ENCODE measurements around the gene ALB.

The ALB gene

GRCh38 chr4:73396993-73397972 lies 6.8 kb upstream of the ALB start:
- Mint-ChIP-seq H3K27ac (no peak overlapping the region), H3K9me3 (no peaks in the 10 kb centered on the region), H3K4me1 (no peaks in the 10 kb centered on the region), H3K4me3 (no peak overlapping the region), H3K36me3 (no peaks in the 10 kb centered on the region)
- ATAC-seq = no peak
- no peak for DNase-seq (ENCODE audit: low spot score in 2 of 2)

GRCh38 chr4:73401412-73401811 lies 2.7 kb upstream of the ALB start:
- Mint-ChIP-seq H3K27ac (no peak overlapping the region), H3K4me1 (no peaks in the 10 kb centered on the region), H3K4me3 (no peak overlapping the region), H3K36me3 (no peaks in the 10 kb centered on the region), H3K9me3 (no peaks in the 10 kb centered on the region)
- ATAC-seq = no peak
- no peak for DNase-seq (ENCODE audit: low spot score in 2 of 2)

- H3K9me3 Mint-ChIP-seq = no peaks in the 10 kb centered on the region
- DNase-seq (ENCODE audit: low spot score in 2 of 2) (no peak), ATAC-seq (no peak)
- H3K4me1 Mint-ChIP-seq = no peaks in the 10 kb centered on the region
- no peaks in the 10 kb centered on the region for H3K36me3 Mint-ChIP-seq
- no peak overlapping the region for H3K27ac Mint-ChIP-seq
- H3K4me3 Mint-ChIP-seq = no peak overlapping the region
These were observed 370 bp downstream of the ALB start for GRCh38 chr4:73404457-73404856.

- Mint-ChIP-seq H3K4me3 (no peak overlapping the region), H3K4me1 (no peaks in the 10 kb centered on the region)
These were observed 1.1 kb downstream of the ALB start for GRCh38 chr4:73405138-73405537.

GRCh38 chr4:73406548-73406875 lies 2.4 kb downstream of the ALB start:
- ATAC-seq (no peak), DNase-seq (ENCODE audit: low spot score in 2 of 2) (no peak)
- H3K4me3 Mint-ChIP-seq = no peak overlapping the region

More at GRCh38 chr4:73405138-73405537, 1.1 kb downstream of the ALB start:
- no peak for ATAC-seq
- DNase-seq (ENCODE audit: low spot score in 2 of 2) = no peak
- no peaks in the 10 kb centered on the region for H3K36me3 Mint-ChIP-seq
- no peaks in the 10 kb centered on the region for H3K9me3 Mint-ChIP-seq
- no peak overlapping the region for H3K27ac Mint-ChIP-seq

GRCh38 chr4:73407227-73407673 lies 3.2 kb downstream of the ALB start:
- Mint-ChIP-seq H3K36me3 (no peaks in the 10 kb centered on the region), H3K9me3 (no peaks in the 10 kb centered on the region), H3K4me3 (no peak overlapping the region), H3K27ac (no peak overlapping the region), H3K4me1 (no peaks in the 10 kb centered on the region)
- DNase-seq (ENCODE audit: low spot score in 2 of 2) = no peak
- no peak for ATAC-seq

More at GRCh38 chr4:73406548-73406875, 2.4 kb downstream of the ALB start:
- no peaks in the 10 kb centered on the region for H3K9me3 Mint-ChIP-seq
- no peaks in the 10 kb centered on the region for H3K4me1 Mint-ChIP-seq
- H3K27ac Mint-ChIP-seq = no peak overlapping the region
- H3K36me3 Mint-ChIP-seq = no peaks in the 10 kb centered on the region

GRCh38 chr4:73408181-73408867 lies 4.2 kb downstream of the ALB start:
- no peak for DNase-seq (ENCODE audit: low spot score in 2 of 2)
- Mint-ChIP-seq H3K4me3 (no peak overlapping the region), H3K27ac (no peak overlapping the region), H3K4me1 (no peaks in the 10 kb centered on the region), H3K36me3 (no peaks in the 10 kb centered on the region), H3K9me3 (no peaks in the 10 kb centered on the region)
- ATAC-seq = no peak

- no peaks in the 10 kb centered on the region for H3K9me3 Mint-ChIP-seq
- DNase-seq (ENCODE audit: low spot score in 2 of 2) (no peak), ATAC-seq (no peak)
- no peak overlapping the region for H3K27ac Mint-ChIP-seq
- H3K4me3 Mint-ChIP-seq = no peak overlapping the region
- no peaks in the 10 kb centered on the region for H3K36me3 Mint-ChIP-seq
- H3K4me1 Mint-ChIP-seq = no peaks in the 10 kb centered on the region
These were observed 5.2 kb downstream of the ALB start for GRCh38 chr4:73409012-73409862.

GRCh38 chr4:73409978-73410548 lies 6.0 kb downstream of the ALB start:
- no peaks in the 10 kb centered on the region for H3K9me3 Mint-ChIP-seq
- no peak overlapping the region for H3K4me3 Mint-ChIP-seq
- no peaks in the 10 kb centered on the region for H3K4me1 Mint-ChIP-seq
- ATAC-seq (no peak), DNase-seq (ENCODE audit: low spot score in 2 of 2) (no peak)
- no peaks in the 10 kb centered on the region for H3K36me3 Mint-ChIP-seq
- H3K27ac Mint-ChIP-seq = no peak overlapping the region

- ATAC-seq = no peak
- H3K4me1 Mint-ChIP-seq = no peaks in the 10 kb centered on the region
These were observed 7.0 kb downstream of the ALB start for GRCh38 chr4:73410916-73411730.

GRCh38 chr4:73411731-73412414 lies 7.8 kb downstream of the ALB start:
- Mint-ChIP-seq H3K27ac (no peak overlapping the region), H3K9me3 (no peaks in the 10 kb centered on the region), H3K4me1 (no peaks in the 10 kb centered on the region), H3K36me3 (no peaks in the 10 kb centered on the region), H3K4me3 (no peak overlapping the region)
- ATAC-seq (no peak), DNase-seq (ENCODE audit: low spot score in 2 of 2) (no peak)

More at GRCh38 chr4:73410916-73411730, 7.0 kb downstream of the ALB start:
- Mint-ChIP-seq H3K9me3 (no peaks in the 10 kb centered on the region), H3K4me3 (no peak overlapping the region), H3K27ac (no peak overlapping the region), H3K36me3 (no peaks in the 10 kb centered on the region)
- no peak for DNase-seq (ENCODE audit: low spot score in 2 of 2)

GRCh38 chr4:73413294-73413755 lies 9.2 kb downstream of the ALB start:
- Mint-ChIP-seq H3K4me3 (no peak overlapping the region), H3K4me1 (no peaks in the 10 kb centered on the region), H3K27ac (no peak overlapping the region), H3K9me3 (no peaks in the 10 kb centered on the region), H3K36me3 (no peaks in the 10 kb centered on the region)
- DNase-seq (ENCODE audit: low spot score in 2 of 2) (no peak), ATAC-seq (no peak)

GRCh38 chr4:73414936-73415271 lies 10.8 kb downstream of the ALB start:
- DNase-seq (ENCODE audit: low spot score in 2 of 2) = no peak
- no peak for ATAC-seq
- Mint-ChIP-seq H3K4me1 (no peaks in the 10 kb centered on the region), H3K4me3 (no peak overlapping the region), H3K36me3 (no peaks in the 10 kb centered on the region), H3K9me3 (no peaks in the 10 kb centered on the region), H3K27ac (no peak overlapping the region)

GRCh38 chr4:73415807-73416238 lies 11.7 kb downstream of the ALB start:
- Mint-ChIP-seq H3K4me3 (no peak overlapping the region), H3K4me1 (no peaks in the 10 kb centered on the region), H3K9me3 (no peaks in the 10 kb centered on the region), H3K36me3 (no peaks in the 10 kb centered on the region), H3K27ac (no peak overlapping the region)
- DNase-seq (ENCODE audit: low spot score in 2 of 2) (no peak), ATAC-seq (no peak)

All from stimulated activated effector memory CD8-positive, alpha-beta T cell treated with anti-CD3 and anti-CD28 coated beads, Interleukin-12 subunit alpha, Interleukin-12 subunit beta, amount 100 ng/mL, for 72 hours (primary cell).